NCI-H510A treated with DMSO at 0.1 percent for 48 hours (cell line): ENCODE results near the gene CREG1.
"Not testable (repeated sequence)": the region's sequence is repeated elsewhere in the genome, so short reads cannot be mapped to it uniquely, and the experiment has no call there.

Experiments
- DNase-seq: peaks from one replicate; lab custom pipeline; 2025; lab: John Stamatoyannopoulos, UW

CREG1 gene

DNA sequence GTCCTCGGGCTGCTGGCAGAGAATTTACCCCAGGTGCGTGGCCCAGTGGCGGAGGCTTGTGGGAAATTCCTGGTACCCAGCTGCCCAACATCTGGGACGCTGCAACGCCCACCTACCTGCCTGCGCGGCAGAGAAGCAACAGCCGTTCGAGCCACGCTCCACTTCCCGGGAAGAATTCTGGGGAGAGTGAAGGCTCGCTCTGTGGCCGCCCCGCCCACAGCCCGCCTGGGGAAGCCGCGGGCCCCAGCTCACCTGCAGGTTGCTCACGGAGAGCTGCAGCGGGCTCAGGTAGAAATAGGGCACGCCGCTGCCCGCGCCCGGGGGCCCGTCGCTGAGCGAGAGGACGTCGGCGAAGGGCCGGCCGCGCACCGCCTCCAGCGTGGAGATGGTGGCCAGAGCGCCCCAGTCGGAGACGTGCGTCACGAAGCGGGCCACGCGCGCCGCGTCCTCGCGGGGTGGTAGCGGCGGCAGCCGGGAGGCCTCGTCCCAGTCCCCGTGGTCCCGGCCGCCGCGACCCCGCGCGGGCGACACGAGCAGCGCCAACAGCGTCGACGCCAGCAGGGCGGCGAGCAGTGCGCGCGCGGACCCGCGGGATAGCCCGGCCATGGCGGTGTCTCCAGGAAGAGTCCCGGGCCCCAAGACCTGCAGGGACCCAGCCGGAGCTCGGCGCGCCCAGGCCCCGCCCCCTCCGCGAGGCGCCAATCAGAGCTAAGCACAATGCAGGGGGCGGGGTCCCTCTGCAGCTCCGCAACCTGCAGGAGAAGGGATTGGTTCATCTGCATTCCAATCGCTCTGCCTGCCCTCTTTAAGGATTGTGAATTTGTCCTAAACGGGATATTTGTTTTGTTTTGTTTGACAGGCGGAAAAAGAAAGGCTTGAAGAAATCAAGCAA, at the start of gene CREG1:
Gene CREG1 (minus strand): TSS at position 627 of the 892 bp plus-strand sequence.
- peak; percentile 91 for DNase-seq

DNA sequence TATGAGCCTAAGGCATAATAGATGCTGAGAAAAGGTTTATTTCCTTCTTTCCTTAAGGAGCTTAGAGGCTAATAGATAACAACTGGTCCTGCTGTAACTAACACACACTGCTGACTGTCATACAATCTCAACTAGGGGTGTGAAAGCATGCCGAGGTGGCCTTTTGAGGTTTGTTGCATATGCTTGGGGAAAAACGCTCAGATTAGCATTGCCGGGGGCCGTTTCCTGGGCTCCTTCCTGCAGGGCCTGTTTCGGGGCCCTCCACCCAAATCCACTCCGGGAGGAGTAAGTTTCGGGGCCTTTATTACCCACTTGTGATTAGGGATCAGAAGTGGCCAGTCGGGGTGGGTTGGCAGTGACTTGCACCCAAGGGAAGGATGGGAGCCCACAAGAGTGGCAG, 49.3 kb upstream of the CREG1 start:
- DNase-seq = no peak

DNA sequence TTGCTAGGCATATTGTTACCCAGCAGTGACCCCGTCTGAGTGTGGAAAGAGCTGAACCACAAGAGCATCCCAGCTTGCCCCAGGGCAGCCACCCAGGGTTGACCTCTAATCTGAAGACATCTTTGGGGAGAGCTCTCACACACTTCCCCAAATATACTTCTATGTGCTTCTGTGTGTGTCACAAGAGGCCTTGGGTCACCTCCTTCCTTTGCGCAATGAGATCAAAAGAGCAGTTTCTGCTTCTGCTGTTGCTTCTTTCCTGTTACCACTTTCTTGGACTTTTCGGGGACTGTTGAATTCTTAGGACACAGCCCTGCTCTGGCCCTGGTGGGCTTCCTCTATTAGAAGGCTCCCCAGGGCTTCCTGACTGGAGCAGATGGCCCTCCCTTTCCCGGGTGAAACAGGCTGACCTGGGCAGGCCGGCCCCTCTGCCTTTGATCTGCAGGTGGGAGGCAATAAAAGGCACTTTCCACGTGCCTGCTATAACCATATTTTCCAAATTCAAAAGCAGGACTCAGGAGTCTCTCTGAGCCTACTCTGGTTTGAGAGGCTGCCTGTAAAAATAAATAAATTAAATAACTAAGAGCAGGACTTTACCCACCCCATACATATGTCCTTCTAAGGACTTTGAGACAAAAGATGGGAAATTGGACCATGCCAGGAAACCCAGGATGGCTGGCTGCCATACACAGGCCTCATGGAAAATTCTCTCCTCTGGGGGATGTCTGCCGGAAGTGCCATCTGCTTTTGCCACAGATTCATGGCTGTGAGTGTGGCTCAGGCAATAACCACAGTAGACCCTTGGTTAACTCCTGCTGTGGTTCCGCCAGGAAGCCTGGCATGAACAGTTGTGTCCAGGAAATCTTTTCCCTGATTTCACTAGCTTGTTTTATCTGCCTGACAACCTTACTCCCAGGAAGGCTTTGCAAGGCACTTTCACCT, 48.2 kb upstream of the CREG1 start:
- no peak for DNase-seq

DNA sequence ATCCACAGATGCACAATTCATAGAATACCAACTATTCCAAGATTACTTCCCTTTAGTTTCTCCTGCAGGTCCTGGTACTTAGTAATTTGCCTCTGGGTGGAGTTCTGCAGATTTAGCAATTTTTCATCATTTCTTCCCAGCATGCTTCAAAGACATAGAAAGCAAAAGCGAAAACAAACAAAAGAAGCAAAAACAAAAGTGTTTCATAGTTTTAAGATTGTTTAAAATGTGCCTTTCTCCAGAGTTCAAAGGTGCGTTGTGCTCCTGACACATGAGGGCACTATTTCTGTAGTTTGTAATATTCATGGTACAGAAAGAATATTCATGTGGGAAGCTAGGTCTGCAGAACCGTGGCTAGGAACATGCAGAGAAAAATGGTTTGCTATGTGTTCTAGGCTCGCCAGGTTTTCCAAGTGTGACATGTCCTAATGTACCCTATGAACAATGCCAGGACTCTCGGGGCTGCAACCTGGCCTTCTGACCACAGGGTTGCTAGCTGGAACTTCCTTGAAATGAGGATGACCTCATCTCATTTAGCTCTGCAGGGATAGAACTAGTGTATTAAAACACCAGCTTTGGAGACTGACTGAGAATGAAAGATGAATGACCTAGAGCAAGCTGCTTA, 46.5 kb upstream of the CREG1 start:
- peak; percentile 19 for DNase-seq

DNA sequence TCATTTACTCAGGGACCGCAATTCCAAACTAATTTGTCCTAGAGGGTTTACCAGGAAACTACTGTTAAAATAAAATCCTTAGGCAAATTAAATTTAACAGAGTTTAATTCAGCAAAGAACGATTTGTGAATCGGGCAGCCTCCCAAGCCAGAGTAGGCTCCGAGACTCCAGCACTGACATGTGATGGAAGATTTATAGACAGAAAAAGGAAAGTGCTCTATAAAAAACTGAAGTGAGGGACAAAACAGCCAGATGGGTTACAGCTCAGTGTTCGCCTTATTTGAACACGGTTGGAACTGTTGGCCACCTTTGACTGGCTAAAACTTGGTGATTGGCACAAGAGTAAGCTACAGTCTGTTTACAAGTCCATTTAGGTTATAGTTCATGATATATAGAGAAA, 41.3 kb upstream of the CREG1 start:
- no peak for DNase-seq

DNA sequence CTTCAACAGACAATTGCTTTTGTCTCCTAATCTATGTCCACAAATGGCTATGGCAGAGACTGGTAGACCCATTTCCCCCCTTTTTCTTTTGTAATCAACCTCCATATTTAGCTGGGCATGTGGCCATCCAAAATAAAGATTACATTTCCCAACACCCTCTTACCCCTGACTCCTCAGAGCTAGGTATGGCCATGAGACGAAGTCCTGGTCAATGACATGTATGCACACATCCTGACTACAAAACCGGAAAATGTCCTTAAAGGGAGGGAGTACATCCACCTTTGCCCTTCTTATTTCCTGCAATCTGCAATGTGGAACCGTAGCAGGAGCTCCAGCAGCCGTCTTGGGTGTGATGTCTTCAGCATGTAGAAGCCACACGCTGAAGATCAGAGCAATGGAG, 40.3 kb upstream of the CREG1 start:
- DNase-seq = no peak

DNA sequence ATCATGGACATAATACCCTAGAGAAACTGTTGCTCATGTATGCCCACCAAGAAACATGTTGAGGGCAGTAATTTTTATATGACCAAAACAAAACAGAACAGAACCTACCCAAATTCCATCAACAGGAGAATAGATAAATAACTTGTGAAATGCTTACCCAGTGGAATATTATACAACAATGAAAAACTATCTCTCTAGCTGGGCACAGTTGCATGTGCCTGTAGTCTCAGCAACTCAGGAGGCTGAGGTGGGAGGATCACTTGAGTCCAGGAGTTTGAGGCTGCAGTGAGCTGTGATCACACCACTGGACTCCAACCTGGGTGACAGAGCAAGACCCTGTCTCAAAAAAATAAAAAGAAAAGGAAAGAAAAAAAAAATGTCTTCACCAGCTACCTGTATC, 38.9 kb upstream of the CREG1 start:
- no peak for DNase-seq

DNA sequence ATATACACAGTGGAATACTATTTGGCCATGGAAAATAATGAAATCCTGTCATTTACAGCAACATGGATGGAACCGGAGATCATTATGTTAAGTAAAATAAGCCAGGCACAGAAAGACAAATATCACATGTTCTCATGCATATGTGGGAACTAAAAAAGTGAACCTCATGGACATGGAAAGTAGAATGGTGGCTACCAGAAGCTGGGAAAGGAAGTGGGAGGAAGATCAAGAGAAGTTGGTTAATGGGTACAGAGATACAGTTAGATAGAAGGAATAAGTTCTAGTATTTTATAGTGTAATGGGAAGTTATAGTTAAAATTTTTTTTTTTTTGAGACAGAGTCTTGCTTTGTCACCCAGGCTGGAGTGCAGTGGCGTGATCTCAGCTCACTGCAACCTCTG, 34.8 kb upstream of the CREG1 start:
- DNase-seq = no peak

DNA sequence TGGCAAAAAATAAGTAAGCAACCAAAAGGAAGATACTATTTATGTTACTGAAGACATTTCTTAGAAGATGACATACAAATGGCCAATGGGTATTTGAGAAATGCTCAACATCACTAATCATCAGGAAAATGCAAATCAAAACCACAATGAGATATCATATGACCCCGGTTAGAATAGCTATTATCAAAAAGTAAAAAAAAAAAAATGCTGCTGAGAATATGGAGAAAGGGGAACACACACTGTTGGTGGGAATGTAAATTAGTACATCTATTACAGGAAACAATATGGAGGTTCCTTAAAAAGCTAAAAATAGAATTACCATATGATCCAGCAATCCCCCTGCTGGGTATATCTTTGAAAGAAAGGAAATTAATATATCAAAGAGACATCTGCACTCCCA, 34.3 kb upstream of the CREG1 start:
- DNase-seq = no peak

DNA sequence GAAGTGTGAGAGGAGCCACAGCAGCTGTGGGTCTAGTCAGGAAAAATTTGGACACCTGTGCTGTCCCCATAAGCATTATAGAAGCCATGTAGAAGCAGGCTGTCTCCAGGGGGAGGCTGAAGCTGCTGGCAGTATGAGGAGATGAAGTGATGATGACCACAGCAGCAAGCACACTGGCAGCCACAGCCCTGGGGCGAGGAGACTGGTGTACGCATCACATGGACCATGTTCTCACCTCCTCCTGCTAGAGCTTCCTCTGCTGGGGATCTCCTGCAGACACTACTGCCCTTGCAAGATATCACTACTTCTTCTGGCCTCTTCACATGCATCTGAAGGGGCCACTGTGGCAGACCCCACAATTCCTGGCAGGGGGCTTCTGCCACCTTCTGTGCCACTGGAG, 33.8 kb upstream of the CREG1 start:
- no peak for DNase-seq

DNA sequence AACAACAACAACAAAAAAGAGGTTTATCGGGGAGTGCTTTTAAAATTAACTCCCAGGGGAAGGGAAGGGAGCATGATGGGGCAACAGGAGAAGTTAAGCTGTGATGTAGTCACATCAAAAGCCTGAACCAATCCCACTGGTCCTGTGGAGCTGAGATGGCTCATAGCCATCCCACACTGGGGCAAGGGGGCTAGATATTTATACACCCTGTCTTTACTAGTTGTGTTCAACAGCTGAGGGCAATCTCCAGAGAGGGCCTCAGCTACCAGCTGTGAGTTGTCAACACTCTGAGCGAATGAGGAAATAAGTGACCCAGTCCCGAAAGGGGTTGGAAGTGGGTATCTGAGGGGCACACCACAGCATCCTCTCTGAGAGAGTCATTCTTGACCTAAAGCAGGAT, 31.0 kb upstream of the CREG1 start:
- DNase-seq = no peak

DNA sequence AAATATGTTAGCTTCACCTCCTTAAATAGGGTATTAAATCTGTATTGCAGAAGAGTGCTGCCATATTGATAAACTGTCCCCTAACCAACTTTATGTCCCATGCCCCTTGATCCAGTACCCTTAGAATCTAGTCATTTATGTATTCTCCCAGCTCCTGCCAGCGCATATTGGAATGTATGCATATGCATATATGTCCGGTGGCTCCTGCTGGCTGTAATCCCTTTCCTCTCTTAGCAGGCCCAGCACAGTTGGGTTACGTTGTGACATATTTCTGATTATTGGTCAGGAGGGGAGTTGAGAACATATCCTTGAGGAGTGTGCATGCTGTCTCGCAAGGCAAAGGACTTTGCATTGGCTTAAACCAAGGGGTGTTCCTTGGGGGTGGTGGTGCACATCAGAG, 29.2 kb upstream of the CREG1 start:
- no peak for DNase-seq

DNA sequence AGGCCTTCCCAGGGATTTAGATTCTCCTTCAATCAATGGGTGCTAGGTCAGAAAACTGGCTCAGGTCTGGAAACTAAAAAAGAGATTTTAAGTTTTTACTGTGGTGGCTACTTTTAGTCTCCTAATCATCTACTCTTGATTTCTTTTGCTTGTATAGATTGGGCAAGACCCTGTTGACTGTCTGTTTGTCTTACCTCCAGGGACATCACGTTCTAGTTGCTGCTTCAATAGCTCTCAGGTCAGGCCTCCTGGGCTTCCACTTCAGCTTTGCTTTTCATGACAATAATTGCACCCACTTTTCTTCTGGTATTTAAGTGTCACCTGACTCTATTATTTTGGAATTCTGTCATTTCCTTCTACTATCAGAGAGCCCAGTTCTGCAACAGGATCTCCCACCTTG, 28.5 kb upstream of the CREG1 start:
- no peak for DNase-seq

DNA sequence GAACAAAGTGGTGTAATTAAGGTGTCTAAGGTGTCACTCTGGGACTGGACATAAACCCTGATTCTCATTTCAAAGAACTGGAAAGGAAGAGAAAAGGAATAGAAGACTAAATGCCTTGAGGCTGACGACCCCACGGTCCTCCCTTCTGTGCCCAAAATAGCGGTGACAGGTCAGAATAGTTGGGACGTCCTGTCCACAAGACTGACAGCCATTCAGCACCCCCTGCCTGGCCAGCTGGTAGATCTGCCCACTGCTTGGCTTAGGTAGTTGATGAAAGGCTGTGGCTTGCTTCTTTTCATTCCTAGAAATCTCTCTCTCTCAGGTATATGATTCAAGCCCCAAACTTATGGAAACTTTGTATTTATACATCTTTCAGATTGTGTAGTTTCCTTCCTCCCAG, 26.4 kb upstream of the CREG1 start:
- DNase-seq = no peak

DNA sequence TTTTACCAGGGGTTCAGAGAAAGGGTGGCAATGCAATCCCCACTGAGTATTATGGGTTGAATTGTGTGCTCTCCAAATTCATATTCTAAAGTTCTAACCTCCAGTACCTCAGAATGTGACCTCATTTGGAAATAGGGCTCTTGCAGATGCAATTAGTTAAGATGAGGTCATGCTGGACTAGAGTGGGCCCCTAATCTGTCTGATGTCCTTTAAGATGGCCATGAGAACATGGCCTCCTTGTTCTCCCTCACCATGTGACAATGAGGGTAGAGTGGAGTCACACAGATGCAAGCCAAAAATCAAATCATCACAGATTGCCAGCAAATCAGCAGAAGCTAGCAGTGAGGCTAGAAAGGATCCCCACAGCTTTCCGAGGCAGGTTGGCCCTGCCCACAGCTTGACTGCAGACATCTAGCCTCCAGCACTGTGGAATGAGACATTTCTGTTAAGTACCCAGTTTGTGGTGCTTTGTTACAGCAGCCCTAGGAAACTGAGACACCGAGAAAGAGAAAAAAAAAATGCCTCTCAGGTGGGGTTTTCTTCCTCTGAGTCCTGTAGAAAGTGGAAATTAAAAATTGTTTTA, 25.5 kb upstream of the CREG1 start:
- DNase-seq = no peak

DNA sequence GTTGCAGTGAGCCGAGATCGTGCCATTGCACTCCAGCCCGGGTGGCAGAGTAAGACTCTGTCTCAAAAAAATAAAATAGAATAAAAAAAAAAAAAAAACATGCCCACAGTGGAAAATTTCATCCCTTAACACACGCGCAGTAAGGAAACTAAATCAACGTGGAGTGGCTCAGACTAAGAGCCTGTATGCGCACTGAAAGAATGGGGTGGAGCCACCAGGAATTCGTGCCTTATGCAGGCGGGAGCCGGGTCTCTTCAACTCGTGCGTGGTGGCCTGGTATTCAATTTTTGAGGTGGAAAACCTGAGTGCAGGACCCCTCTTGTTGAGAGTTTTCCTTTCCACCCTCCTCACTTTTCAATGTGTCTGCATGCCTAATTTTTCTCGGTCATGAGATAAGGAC, 22.1 kb upstream of the CREG1 start:
- DNase-seq = no peak

DNA sequence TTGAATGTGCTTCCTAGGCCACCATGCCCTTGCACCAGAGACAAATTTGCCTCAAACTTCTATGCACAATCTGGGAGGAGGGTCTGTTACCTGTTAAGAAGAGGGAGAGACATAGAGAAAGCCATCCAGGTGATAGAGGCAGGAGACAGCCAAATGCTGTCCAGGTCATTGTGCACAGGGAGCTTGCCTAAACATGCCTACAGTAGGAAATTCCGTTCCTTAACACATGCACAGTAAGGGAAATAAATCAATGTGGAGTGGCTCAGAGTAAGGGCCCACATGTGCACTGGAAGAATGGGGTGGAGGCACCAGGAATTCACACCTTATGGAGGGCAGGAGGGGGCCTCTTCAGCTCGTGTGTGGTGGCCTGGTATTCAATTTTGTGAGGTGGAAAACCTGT, 19.5 kb upstream of the CREG1 start:
- DNase-seq = no peak

DNA sequence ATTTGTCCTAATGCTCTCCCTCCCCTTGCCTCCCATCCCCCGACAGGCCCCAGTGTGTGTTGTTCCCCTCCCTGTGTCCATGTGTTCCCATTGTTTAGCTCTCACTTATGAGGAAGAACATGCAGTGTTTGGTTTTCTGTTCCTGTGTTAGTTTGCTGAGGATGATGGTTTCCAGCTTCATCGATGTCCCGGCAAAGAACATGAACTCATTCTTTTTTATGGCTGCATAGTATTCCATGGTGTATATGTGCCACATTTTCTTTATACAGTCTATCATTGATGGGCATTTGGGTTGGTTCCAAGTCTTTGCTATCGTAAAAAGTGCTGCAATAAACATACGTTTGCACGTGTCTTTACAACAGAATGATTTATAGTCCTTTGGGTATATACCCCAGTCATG, 17.1 kb upstream of the CREG1 start:
- DNase-seq = not testable (repeated sequence)

DNA sequence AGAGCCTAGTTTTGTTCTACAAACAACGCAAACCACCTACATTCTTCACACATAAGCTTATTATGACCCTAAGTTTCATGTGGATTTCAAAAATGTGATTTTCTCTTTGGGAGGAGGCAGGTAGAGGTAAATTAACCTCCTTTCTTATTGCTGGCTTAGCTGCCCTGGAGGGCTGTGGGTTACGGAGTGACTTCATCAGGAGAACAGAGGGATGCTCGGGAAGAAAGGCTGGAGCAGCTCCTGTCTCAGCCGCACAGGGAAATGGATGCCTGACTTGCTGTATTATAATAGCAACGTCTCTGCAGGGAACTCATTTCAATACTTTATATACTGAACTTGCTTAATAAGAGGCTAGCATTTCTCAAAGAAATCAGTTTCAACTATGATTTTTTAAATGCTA, 14.1 kb upstream of the CREG1 start:
- DNase-seq = no peak

DNA sequence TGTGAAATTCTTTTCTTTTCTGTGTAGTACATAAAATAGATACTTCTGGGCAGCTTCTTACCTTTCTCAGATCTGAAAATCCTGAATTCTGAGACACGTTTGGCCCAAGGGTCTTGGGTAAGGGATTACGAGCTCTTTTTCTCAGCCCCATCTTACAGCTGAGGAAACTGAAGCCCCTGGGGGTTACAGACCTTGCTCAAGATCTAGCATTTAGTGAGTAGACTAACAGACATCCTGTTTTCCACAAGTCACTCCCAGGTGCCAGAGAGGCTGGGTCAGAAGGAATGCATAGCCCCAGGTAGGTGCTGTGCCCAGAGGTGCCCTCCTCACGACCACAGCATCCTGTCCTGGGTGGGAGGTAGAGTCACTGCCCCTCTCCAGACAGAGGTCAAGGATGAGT, 13.2 kb upstream of the CREG1 start:
- no peak for DNase-seq

DNA sequence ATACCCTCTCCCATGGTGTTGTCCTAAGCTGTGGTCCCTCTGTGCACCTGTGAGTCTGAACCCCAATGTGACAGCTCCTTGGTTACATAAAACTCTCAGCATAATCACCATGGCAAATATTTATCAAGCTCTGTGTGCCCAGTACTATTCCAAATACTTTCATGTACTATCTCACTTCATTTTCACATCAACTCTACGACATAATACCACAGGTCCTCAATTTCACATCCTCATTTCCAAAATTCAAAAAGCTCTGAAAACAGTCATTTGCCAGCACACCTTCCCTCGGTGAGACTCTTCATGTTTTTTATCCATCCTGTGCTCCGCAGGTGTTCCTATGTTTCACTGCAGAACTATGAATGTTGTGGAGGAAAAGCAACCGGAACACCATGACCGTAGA, 12.4 kb upstream of the CREG1 start:
- no peak for DNase-seq

DNA sequence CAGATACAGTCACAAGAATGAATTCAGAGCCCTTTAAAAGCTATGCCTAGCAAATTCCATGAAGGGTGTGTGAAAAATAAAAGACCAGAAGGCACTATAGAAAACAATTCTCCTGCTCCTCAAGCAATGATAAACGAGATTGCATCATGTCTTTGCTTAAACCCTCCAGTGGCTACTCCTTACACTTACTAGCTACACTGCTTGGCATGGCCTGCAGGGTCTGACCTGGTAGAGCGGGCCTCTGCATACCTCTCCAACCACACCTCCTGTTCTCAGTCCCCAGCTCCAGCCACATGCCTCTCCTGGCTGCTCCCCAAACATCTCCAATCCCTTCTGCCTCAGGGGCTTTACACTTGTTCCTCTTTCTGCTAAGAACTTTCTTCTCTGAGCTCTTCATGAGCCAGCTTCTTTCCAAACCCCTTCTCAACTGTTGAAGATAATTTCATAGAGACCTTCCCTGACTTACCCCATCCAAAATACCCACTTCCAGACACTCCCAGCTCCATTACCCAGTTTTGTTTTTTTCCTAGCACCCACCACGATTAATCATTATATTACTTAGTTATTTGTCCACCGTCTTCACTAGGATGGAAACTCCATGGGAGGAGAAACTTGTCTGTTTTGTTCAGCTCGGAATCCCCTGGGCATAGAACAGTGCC, 11.2 kb upstream of the CREG1 start:
- no peak for DNase-seq
